Esophagus muscularis mucosa (tissue), 3 donors: ENCODE results near the gene PSD4.

Experiments
- CTCF ChIP-seq, 3 experiments: fragments of 200-600 bp in 2 of 3; fragments of 450-650 bp in 1 of 3; sonication (generic) in 2 of 3; IDR thresholded peaks; one replicate each; pipeline ENCODE4 v1.5.1; 2017 to 2019; ENCODE audit warnings: antibody characterized with exemption in 3 of 3, mild to moderate bottlenecking in 2 of 3, moderate library complexity in 1 of 3
- POLR2A ChIP-seq: fragments of 450-650 bp; IDR thresholded peaks from one replicate; pipeline ENCODE4 v1.6.1; 2017; ENCODE audit warnings: antibody characterized with exemption, moderate library complexity, mild to moderate bottlenecking, low read depth

DNA sequence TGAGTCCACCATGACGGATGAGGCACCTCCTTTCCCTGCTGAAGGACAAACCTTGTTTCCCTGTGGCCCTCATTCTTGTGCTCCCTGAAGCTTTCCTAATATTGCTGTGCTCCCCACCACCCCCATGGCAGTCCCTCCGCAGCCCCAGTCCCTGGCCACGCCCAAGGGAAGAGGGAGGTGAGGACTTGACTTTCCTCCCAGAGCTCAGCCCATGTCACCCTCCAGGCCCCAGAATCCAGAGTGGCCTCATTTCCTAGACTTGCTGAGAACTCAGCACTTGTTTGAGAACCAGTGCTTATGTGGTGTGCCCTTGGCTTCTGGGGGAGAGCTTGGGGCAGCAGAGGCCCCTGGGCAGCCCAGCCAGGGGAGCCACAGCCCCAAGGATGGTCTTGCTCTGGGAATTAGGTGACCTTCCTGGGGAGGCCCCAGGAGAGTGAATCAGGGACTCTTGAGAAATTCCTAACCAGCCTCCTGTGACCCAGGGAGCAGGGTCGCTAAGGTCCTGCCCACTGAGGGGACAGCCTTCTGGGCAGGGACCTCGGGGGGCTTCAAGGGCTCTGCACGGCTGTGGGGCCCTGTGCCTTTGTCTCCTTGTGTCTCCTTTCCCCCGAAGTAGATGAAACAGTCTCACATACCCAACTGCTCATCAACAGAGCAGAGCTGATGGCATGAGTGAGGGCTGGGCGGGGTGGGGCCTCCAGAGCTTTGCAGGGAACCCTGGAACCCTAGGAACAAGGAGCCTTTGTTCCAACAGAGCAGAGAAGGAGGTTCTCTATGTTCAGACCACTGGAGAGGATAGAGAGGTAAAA, 27.9 kb downstream of the PSD4 start:
- TF ChIP-seq CTCF (IDR thresholded peaks at IDR 0.05) (no peak), POLR2A (no peak)
